Neural progenitor cell (in vitro differentiated cells): ENCODE results near the gene CUEDC1. TPM values are rescaled to one million over a fixed set of nuclear protein-coding genes. Genes with fewer than 3 reads are reported as not detected.

ENCODE experiments used
- DNase-seq: peaks from one replicate; pipeline ENCODE4 v3.0.0-alpha.2; 2016; ENCODE audit warnings: low spot score
- H2AFZ ChIP-seq: fragments of 200-600 bp; sonication (generic); replicated peaks from 2 replicates; pipeline ENCODE4 v1.6.1; 2016; ENCODE audit warnings: antibody characterized with exemption
- H3F3A ChIP-seq: fragments of 200-600 bp; sonication (generic); 2 replicates; pipeline ENCODE4 v1.6.1; 2016; ENCODE audit warnings: antibody characterized with exemption, low read depth
- H3K27ac ChIP-seq: fragments of 200-600 bp; sonication (generic); 2 replicates; pipeline ENCODE4 v1.5.1; 2016; ENCODE audit warnings: mild to moderate bottlenecking
- H3K27me3 ChIP-seq: fragments of 200-600 bp; sonication (generic); 2 replicates; pipeline ENCODE4 v1.6.1; 2016; ENCODE audit warnings: mild to moderate bottlenecking, moderate library complexity
- H3K36me3 ChIP-seq: fragments of 200-600 bp; sonication (generic); 2 replicates; pipeline ENCODE4 v1.5.1; 2016
- H3K4me1 ChIP-seq: fragments of 200-600 bp; sonication (generic); 2 replicates; pipeline ENCODE4 v1.6.1; 2016; ENCODE audit warnings: mixed run types
- H3K4me2 ChIP-seq: fragments of 200-600 bp; sonication (generic); 2 replicates; pipeline ENCODE4 v1.6.1; 2016
- H3K4me3 ChIP-seq: fragments of 200-600 bp; sonication (generic); 2 replicates; pipeline ENCODE4 v1.5.1; 2016
- H3K79me2 ChIP-seq: fragments of 200-600 bp; sonication (generic); 2 replicates; pipeline ENCODE4 v1.6.1; 2016; ENCODE audit warnings: low read depth
- H3K9ac ChIP-seq: fragments of 200-600 bp; sonication (generic); 2 replicates; pipeline ENCODE4 v1.6.1; 2016
- H3K9me3 ChIP-seq: fragments of 200-600 bp; sonication (generic); 2 replicates; pipeline ENCODE4 v1.5.1; 2016; ENCODE audit warnings: low read depth
- H4K20me1 ChIP-seq: fragments of 200-600 bp; sonication (generic); 2 replicates; pipeline ENCODE4 v1.6.1; 2016; ENCODE audit warnings: low read depth
- H3K27ac Mint-ChIP-seq: 3 replicates; pipeline ENCODE4 v1.8.0; 2021; ENCODE audit warnings: mixed read lengths
- H3K27me3 Mint-ChIP-seq: 2 replicates; pipeline ENCODE4 v1.8.0; 2022; ENCODE audit warnings: low read depth, mild to moderate bottlenecking, inconsistent platforms, moderate library complexity, mixed read lengths; ENCODE audit not compliant: insufficient read depth
- H3K36me3 Mint-ChIP-seq: 3 replicates; pipeline ENCODE4 v1.8.0; 2021; ENCODE audit warnings: mixed read lengths
- H3K4me1 Mint-ChIP-seq: 3 replicates; pipeline ENCODE4 v1.8.0; 2021; ENCODE audit warnings: mixed read lengths
- H3K4me3 Mint-ChIP-seq: 3 replicates; pipeline ENCODE4 v1.8.0; 2021; ENCODE audit warnings: mild to moderate bottlenecking, moderate library complexity, mixed read lengths
- H3K9me3 Mint-ChIP-seq: 3 replicates; pipeline ENCODE4 v1.8.0; 2020; ENCODE audit warnings: mixed read lengths
- EZH2 ChIP-seq: fragments of 200-600 bp; sonication (generic); IDR thresholded peaks from 2 replicates; pipeline ENCODE4 v1.6.1; 2017; ENCODE audit warnings: antibody characterized with exemption, mild to moderate bottlenecking, moderate library complexity
- EZH2phosphoT487 ChIP-seq: fragments of 200-600 bp; sonication (generic); IDR thresholded peaks from 2 replicates; pipeline ENCODE4 v1.6.1; 2017; ENCODE audit warnings: antibody characterized with exemption
- total RNA-seq: library from RNA; depleted of rRNA; stranded (reverse); fragments of >200 nt; gene quantifications from 2 replicates; pipeline ENCODE4 v1.2.3, GENCODE V29; 2015; ENCODE audit warnings: low replicate concordance
- TF ChIP-seq, protein P1 (sequence below): fragments of 200-600 bp; sonication (generic); IDR thresholded peaks from 2 replicates; pipeline ENCODE4 v1.5.1; 2017; ENCODE audit warnings: antibody characterized with exemption, mild to moderate bottlenecking

The CUEDC1 gene
- total RNA-seq, 1 donor from 2014 or later, result 8.8 TPM

DNA sequence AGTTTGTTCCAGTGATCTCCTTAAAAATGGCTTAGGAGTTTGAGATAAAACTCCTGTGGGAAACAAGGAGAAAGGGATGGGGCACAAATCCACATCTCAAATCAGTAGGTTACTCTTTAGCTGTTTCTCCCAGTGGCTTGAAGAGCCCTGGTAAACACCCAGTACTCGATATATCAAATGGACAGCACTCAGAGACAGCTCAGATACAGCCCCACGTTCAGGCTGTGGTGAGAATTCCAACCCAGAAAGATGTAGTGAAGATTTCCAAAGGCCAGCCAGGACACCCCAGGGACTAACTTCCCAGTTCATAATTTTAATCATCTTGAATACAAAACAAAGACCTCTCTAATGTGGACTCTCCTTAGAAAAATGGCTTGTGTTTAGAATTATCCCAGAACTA is 39.2 kb upstream of the CUEDC1 start:
- peaks cover 54% of the 10 kb centered on the region for H4K20me1 ChIP-seq
- DNase-seq, result no peak
- peaks cover 66% of the 10 kb centered on the region for H3K4me1 Mint-ChIP-seq

DNA sequence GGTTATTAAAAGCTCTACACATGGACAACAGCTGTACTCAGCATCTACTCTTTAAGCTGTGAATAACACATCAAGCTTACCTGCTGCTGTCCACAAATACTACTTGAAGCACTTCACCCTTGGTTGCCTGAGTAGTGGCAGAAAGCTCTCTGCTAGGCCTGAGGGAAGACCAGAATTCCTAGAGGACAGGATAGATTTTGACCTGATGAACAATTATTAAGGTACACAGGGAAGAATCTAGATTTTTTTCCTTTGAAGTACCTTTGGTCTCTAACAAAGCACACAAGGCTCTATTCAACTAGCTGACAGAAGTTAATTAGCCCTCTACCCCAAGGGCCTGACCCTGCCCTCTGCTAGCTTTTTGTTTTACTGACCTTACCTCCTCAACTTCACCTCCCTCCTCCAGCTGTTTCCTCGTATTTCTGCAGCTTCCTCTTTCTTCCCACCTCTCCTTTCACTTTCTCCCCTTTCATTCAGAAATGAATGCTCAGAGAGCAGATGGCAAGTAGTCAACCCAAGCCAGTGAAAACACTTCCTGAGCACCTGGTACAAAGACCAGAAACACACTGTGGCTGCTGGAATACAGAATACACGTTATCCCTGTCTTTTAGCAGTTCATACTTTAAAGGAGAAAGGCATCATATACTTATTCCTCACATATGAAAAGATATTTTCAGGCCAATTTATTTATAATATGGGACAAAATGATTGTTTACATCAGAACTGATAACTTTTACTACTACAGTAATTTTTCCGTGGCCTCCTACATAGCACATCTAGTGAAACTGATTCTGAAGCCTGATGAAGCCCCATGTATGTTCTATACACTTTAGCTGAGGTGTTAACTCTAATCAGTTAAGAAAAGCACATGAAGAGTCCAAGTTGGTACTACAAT is 38.5 kb upstream of the CUEDC1 start:
- no peak overlapping the region for H2AFZ ChIP-seq
- peaks cover 3% of the 10 kb centered on the region for H3K79me2 ChIP-seq
- H3K27me3 ChIP-seq, result no peaks in the 10 kb centered on the region
- H3K4me3 Mint-ChIP-seq, result peak overlapping the region; percentile 16
- H3F3A ChIP-seq, result peaks cover 96% of the 10 kb centered on the region
- DNase-seq, result peak; percentile 61
- H3K9me3 Mint-ChIP-seq, result no peaks in the 10 kb centered on the region
- peak overlapping the region; percentile 86 for H3K27ac Mint-ChIP-seq
- peaks cover 7% of the 10 kb centered on the region for H3K36me3 Mint-ChIP-seq
- H3K4me1 ChIP-seq, result peaks cover 54% of the 10 kb centered on the region
- peak overlapping the region; percentile 8 for H3K4me2 ChIP-seq
- peaks cover 47% of the 10 kb centered on the region for H4K20me1 ChIP-seq
- no peaks in the 10 kb centered on the region for H3K9me3 ChIP-seq
- TF ChIP-seq, protein P1, sequence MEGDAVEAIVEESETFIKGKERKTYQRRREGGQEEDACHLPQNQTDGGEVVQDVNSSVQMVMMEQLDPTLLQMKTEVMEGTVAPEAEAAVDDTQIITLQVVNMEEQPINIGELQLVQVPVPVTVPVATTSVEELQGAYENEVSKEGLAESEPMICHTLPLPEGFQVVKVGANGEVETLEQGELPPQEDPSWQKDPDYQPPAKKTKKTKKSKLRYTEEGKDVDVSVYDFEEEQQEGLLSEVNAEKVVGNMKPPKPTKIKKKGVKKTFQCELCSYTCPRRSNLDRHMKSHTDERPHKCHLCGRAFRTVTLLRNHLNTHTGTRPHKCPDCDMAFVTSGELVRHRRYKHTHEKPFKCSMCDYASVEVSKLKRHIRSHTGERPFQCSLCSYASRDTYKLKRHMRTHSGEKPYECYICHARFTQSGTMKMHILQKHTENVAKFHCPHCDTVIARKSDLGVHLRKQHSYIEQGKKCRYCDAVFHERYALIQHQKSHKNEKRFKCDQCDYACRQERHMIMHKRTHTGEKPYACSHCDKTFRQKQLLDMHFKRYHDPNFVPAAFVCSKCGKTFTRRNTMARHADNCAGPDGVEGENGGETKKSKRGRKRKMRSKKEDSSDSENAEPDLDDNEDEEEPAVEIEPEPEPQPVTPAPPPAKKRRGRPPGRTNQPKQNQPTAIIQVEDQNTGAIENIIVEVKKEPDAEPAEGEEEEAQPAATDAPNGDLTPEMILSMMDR, result no peak
- TF ChIP-seq EZH2phosphoT487 (no peak), EZH2 (no peak)
- H3K4me1 Mint-ChIP-seq, result peaks cover 70% of the 10 kb centered on the region
- H3K36me3 ChIP-seq, result peaks cover 1% of the 10 kb centered on the region
- H3K27ac ChIP-seq, result peak overlapping the region; percentile 30
- H3K27me3 Mint-ChIP-seq, result no peaks in the 10 kb centered on the region
- no peak overlapping the region for H3K9ac ChIP-seq
- H3K4me3 ChIP-seq, result no peak overlapping the region

More for the DNA sequence above, 39.2 kb upstream of the CUEDC1 start:
- peaks cover 10% of the 10 kb centered on the region for H3K79me2 ChIP-seq
- Mint-ChIP-seq H3K4me3 (no peak overlapping the region), H3K36me3 (peaks cover 7% of the 10 kb centered on the region), H3K9me3 (no peaks in the 10 kb centered on the region), H3K27ac (peak overlapping the region; percentile 7), H3K27me3 (no peaks in the 10 kb centered on the region)
- H3K9ac ChIP-seq, result no peak overlapping the region
- peaks cover 95% of the 10 kb centered on the region for H3F3A ChIP-seq
- no peaks in the 10 kb centered on the region for H3K27me3 ChIP-seq
- no peaks in the 10 kb centered on the region for H3K9me3 ChIP-seq
- H3K4me2 ChIP-seq, result peak overlapping the region; percentile 8
- H3K36me3 ChIP-seq, result peaks cover 4% of the 10 kb centered on the region
- H3K4me1 ChIP-seq, result peaks cover 48% of the 10 kb centered on the region
- H2AFZ ChIP-seq, result no peak overlapping the region
- TF ChIP-seq, protein P1, result no peak
- TF ChIP-seq EZH2, result no peak
- TF ChIP-seq EZH2phosphoT487, result no peak
- H3K4me3 ChIP-seq, result no peak overlapping the region
- H3K27ac ChIP-seq, result peak overlapping the region; percentile 27

DNA sequence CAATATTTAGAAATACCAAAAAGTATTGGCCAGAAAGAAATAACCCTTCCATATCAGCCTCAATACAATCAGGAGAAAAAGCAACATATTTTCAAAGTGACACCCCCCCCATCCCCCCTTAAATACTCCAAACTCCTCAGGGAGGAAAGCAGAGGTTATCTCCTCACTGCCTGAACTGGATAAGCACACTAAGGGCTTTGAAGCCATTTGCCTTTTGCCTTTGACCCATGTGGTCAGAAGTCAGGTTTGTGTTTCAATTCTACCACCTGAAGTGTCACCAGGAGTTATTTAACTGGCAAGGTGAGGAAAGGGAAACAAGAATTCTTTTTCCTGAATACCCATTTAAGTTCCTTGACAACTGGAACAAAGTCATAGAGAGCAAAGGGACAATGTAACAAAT is 36.3 kb upstream of the CUEDC1 start:
- Histone ChIP-seq H3K79me2 (peaks cover 12% of the 10 kb centered on the region), H2AFZ (no peak overlapping the region), H3K4me2 (no peak overlapping the region), H4K20me1 (peaks cover 41% of the 10 kb centered on the region), H3K4me3 (no peak overlapping the region), H3F3A (peaks cover 94% of the 10 kb centered on the region), H3K27ac (no peak overlapping the region), H3K9ac (no peak overlapping the region), H3K4me1 (peaks cover 56% of the 10 kb centered on the region), H3K9me3 (no peaks in the 10 kb centered on the region), H3K27me3 (no peaks in the 10 kb centered on the region), H3K36me3 (no peaks in the 10 kb centered on the region)
- Mint-ChIP-seq H3K36me3 (no peaks in the 10 kb centered on the region), H3K27ac (no peak overlapping the region), H3K4me1 (peaks cover 73% of the 10 kb centered on the region), H3K27me3 (peaks cover 2% of the 10 kb centered on the region), H3K9me3 (no peaks in the 10 kb centered on the region), H3K4me3 (no peak overlapping the region)
- DNase-seq, result no peak
- TF ChIP-seq EZH2, result no peak
- no peak for TF ChIP-seq EZH2phosphoT487
- TF ChIP-seq, protein P1, result no peak
